ENCODE measurements around the gene CDH13. TPM values are rescaled to one million over a fixed set of nuclear protein-coding genes. Genes with fewer than 3 reads are reported as not detected.

The CDH13 gene
- total and polyA plus RNA-seq, 9 of the 15 experiments (the other 6 are each of a cell fraction or from before 2014, with no cell fraction given): 0.03 TPM; not detected in 8

DNA sequence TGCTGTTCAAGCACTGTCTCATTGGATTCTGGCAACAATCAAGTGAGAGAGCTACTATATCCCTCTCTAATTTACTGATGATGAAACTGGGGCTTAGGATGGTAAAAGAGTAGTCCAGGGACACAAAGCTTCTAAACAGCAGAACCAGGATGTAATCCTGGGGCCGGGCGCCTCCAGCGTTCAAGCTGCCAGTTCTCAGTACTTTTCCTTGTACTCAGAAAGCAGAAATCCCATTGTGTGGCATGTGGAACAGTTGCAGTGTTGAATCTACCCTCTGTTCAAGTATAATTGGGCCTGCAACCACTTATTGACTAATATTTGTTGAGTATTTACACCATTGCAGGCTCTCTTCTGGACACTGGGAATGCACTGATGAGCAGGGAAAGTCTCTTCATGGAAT is 14.5 kb upstream of the CDH13 start:
- H3K79me2 ChIP-seq (ENCODE audit: control insufficient read depth, insufficient read depth, low read length): no peaks in the 10 kb centered on the region
- H3K27ac ChIP-seq (ENCODE audit: extremely low read depth, low read depth, low read length): no peak overlapping the region
- no TSS peak for BruUV-seq (replicated peaks)
- H4K20me1 ChIP-seq (replicated peaks; ENCODE audit: control insufficient read depth, insufficient read depth, low read length): no peaks in the 10 kb centered on the region
- no peaks in the 10 kb centered on the region for H3K27me3 ChIP-seq (ENCODE audit: control insufficient read depth in 2 of 2, insufficient read depth in 2 of 2, low read length in 2 of 2)
- H3K9me3 ChIP-seq (replicated peaks; ENCODE audit: control insufficient read depth, insufficient read depth, low read depth, low read length): no peaks in the 10 kb centered on the region
- H3K9me1 ChIP-seq (ENCODE audit: control insufficient read depth, insufficient read depth, low read length): no peaks in the 10 kb centered on the region
- WGBS (ENCODE audit: insufficient coverage, low coverage, missing lambda C conversion rate): 0% methylated on average over 3 of the region's 3 CpGs
- in situ Hi-C loops (cut with MboI) (no loop called here), intact Hi-C loops (cut with micrococcal nuclease) (no loop called here)
- FAIRE-seq (no peak), ATAC-seq (no peak), DNase-seq (ENCODE audit: extremely low read depth in 1 of 4, low spot score in 3 of 4) (no peak)
- H3K4me3 ChIP-seq: no peak overlapping the region
- H3K36me3 ChIP-seq (ENCODE audit: control insufficient read depth, insufficient read depth, low read length): no peaks in the 10 kb centered on the region
- no peaks in the 10 kb centered on the region for H3K4me1 ChIP-seq (replicated peaks in 1 of 2; ENCODE audit: control insufficient read depth in 2 of 2, insufficient read depth in 2 of 2, low read length in 2 of 2)
- no peak overlapping the region for H2AFZ ChIP-seq (ENCODE audit: low read depth, low read length)
- no peak overlapping the region for H3K4me2 ChIP-seq (ENCODE audit: insufficient read depth, low read length)
- no peak overlapping the region for H3K9ac ChIP-seq (ENCODE audit: insufficient read depth in 1 of 2, low read depth in 2 of 2, low read length in 2 of 2)
- ChIA-PET POLR2A (no interaction called here), CTCF (ENCODE audit: low intra/inter-chr PET ratio) (no interaction called here)
- TF ChIP-seq PRMT5 (CRISPR knock-in tag; IDR thresholded peaks at IDR 0.05): no peak

GRCh38 chr16:82616356-82616755 is 10.4 kb upstream of the CDH13 start:
- Histone ChIP-seq H3K79me2 (ENCODE audit: control insufficient read depth, insufficient read depth, low read length) (no peaks in the 10 kb centered on the region), H3K27me3 (ENCODE audit: control insufficient read depth in 2 of 2, insufficient read depth in 2 of 2, low read length in 2 of 2) (no peaks in the 10 kb centered on the region), H3K4me1 (replicated peaks in 1 of 2; ENCODE audit: control insufficient read depth in 2 of 2, insufficient read depth in 2 of 2, low read length in 2 of 2) (no peaks in the 10 kb centered on the region), H3K4me2 (ENCODE audit: insufficient read depth, low read length) (no peak overlapping the region), H2AFZ (ENCODE audit: low read depth, low read length) (no peak overlapping the region), H3K9me3 (replicated peaks; ENCODE audit: control insufficient read depth, insufficient read depth, low read depth, low read length) (no peaks in the 10 kb centered on the region), H3K36me3 (ENCODE audit: control insufficient read depth, insufficient read depth, low read length) (no peaks in the 10 kb centered on the region), H3K27ac (ENCODE audit: extremely low read depth, low read depth, low read length) (no peak overlapping the region), H3K9me1 (ENCODE audit: control insufficient read depth, insufficient read depth, low read length) (no peaks in the 10 kb centered on the region), H3K9ac (ENCODE audit: insufficient read depth in 1 of 2, low read depth in 2 of 2, low read length in 2 of 2) (no peak overlapping the region), H3K4me3 (no peak overlapping the region), H4K20me1 (replicated peaks; ENCODE audit: control insufficient read depth, insufficient read depth, low read length) (no peaks in the 10 kb centered on the region)
- FAIRE-seq (no peak), ATAC-seq (no peak), DNase-seq (ENCODE audit: extremely low read depth in 1 of 4, low spot score in 3 of 4) (no peak)
- POLR2A ChIA-PET: interaction anchor here (0.6 kb wide), 1 partner anchor 45 kb away, joined by 3 read pairs; no protein-coding TSS in a partner anchor
- 0% methylated on average over 4 of the region's 4 CpGs for WGBS (ENCODE audit: insufficient coverage, low coverage, missing lambda C conversion rate)
- intact Hi-C loops (cut with micrococcal nuclease): no loop called here
- no TSS peak for BruUV-seq (replicated peaks)
- TF ChIP-seq SLC30A9 (CRISPR knock-in tag; IDR thresholded peaks at IDR 0.05) (no peak), ZNF551 (CRISPR knock-in tag; IDR thresholded peaks at IDR 0.05) (no peak), ZNF644 (tag; IDR thresholded peaks at IDR 0.05; ENCODE audit: low read depth) (no peak), NEUROD1 (IDR thresholded peaks at IDR 0.05; ENCODE audit: borderline replicate concordance, low read depth, low read length, partially characterized antibody) (no peak), RFX5 (IDR thresholded peaks at IDR 0.05; ENCODE audit: low read depth, low read length) (no peak), CREB1 (IDR thresholded peaks at IDR 0.05) (no peak), CREB1 (CRISPR knock-in tag; IDR thresholded peaks at IDR 0.05) (no peak), CREBBP (IDR thresholded peaks at IDR 0.05; ENCODE audit: low read depth, low read length) (no peak), ZNF444 (CRISPR knock-in tag; IDR thresholded peaks at IDR 0.05) (no peak), TAF7 (tag; IDR thresholded peaks at IDR 0.05) (no peak), NBN (IDR thresholded peaks at IDR 0.05; ENCODE audit: low read depth) (no peak), ZNF639 (CRISPR knock-in tag; conservative IDR thresholded peaks at IDR 0.05 in 1 of 2, IDR thresholded peaks at IDR 0.05 in 1 of 2) (no peak)
- in situ Hi-C loops (cut with MboI): no loop called here
- CTCF ChIA-PET (ENCODE audit: low intra/inter-chr PET ratio): no interaction called here

Measured in K562 (cell line).